Neuron (in vitro differentiated cells): Measurements from ENCODE around the gene GPC5.
"Not testable (repeated sequence)": the region's sequence is repeated elsewhere in the genome, so short reads cannot be mapped to it uniquely, and the experiment has no call there.

ENCODE experiments used
- H2AFZ ChIP-seq: one replicate; pipeline ENCODE4 v1.6.1; 2013; ENCODE audit warnings: low read depth, mild to moderate bottlenecking, inconsistent platforms, low read length, moderate library complexity
- H3K27me3 ChIP-seq: one replicate; pipeline ENCODE4 v1.6.1; 2013; ENCODE audit warnings: low read length; ENCODE audit not compliant: insufficient read depth
- H3K36me3 ChIP-seq: one replicate; pipeline ENCODE4 v1.6.1; 2013; ENCODE audit warnings: low read length; ENCODE audit not compliant: insufficient read depth
- H3K4me1 ChIP-seq: one replicate; pipeline ENCODE4 v1.6.1; 2013; ENCODE audit warnings: low read length; ENCODE audit not compliant: insufficient read depth
- H3K4me3 ChIP-seq: 2 replicates; pipeline ENCODE4 v1.5.1; 2013; ENCODE audit warnings: mild to moderate bottlenecking, low read length, moderate library complexity
- H3K9me3 ChIP-seq: one replicate; pipeline ENCODE4 v1.6.1; 2013; ENCODE audit warnings: low read length

Gene GPC5

DNA sequence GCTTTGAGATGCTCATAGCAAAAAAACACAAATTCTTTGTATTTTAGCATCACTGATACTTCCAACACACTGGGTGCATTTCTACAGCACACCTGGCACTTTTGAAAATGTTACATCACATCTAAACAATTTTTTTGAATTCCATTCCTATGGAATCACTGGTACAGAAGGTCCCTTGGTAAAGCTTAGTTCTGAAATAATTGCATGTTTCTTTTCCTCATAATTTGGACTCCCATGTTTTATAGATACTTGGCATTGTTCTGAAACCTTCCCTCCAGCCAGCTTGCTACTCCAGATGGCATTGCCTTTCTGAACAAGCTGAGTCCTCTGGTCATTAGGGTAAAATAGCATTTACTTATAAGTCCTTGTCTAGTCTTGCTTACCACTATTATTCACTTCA lies 1346.8 kb downstream of the GPC5 start:
- Histone ChIP-seq H2AFZ (no peak overlapping the region), H3K27me3 (no peaks in the 10 kb centered on the region), H3K36me3 (no peaks in the 10 kb centered on the region), H3K9me3 (no peaks in the 10 kb centered on the region), H3K4me1 (no peaks in the 10 kb centered on the region), H3K4me3 (no peak overlapping the region)

DNA sequence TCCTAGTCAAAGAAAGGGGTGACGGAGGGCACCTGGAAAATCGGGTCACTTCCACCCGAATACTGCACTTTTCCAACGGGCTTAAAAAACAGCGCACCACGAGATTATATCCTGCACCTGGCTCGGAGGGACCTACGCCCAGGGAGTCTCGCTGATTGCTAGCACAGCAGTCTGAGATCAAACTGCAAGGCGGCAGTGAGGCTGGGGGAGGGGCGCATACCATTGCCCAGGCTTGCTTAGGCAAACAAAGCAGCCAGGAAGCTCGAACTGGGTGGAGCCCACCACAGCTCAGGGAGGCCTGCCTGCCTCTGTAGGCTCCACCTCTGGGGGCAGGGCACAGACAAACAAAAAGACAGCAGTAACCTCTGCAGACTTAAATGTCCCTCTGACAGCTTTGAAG lies 1354.3 kb downstream of the GPC5 start:
- H3K4me1 ChIP-seq, H3K27me3 ChIP-seq, H3K36me3 ChIP-seq, H3K9me3 ChIP-seq, H3K4me3 ChIP-seq, H2AFZ ChIP-seq: not testable (repeated sequence)

DNA sequence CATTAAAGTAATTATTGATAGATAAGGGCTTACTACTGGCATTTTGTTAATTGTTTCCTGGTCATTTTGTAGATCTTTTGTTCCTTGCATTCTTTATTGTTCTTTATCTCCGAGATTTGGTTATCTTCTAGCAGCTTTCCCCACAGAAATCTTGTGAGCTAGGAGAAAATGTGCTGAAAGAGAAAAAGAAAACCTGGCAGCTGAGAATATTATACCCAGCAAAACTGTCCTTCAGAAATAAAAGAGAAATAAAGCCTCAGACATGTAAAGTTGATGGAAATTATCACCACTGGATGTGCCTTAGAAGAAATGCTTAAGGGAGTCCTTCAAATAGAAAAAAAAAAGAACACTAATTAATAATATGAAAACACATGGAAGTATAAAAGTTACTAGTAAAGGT lies 1363.3 kb downstream of the GPC5 start:
- Histone ChIP-seq H3K36me3 (no peaks in the 10 kb centered on the region), H3K9me3 (no peaks in the 10 kb centered on the region), H3K4me3 (no peak overlapping the region), H3K27me3 (no peaks in the 10 kb centered on the region), H2AFZ (no peak overlapping the region), H3K4me1 (no peaks in the 10 kb centered on the region)

GRCh38 chr13:92767468-92767867 lies 1369.0 kb downstream of the GPC5 start:
- no peaks in the 10 kb centered on the region for H3K27me3 ChIP-seq
- H3K9me3 ChIP-seq = no peaks in the 10 kb centered on the region
- H3K4me3 ChIP-seq = no peak overlapping the region
- no peak overlapping the region for H2AFZ ChIP-seq
- H3K36me3 ChIP-seq = no peaks in the 10 kb centered on the region
- no peaks in the 10 kb centered on the region for H3K4me1 ChIP-seq

GRCh38 chr13:92768602-92769001 lies 1370.2 kb downstream of the GPC5 start:
- Histone ChIP-seq H3K27me3 (no peaks in the 10 kb centered on the region), H3K4me3 (no peak overlapping the region), H3K4me1 (no peaks in the 10 kb centered on the region)

GRCh38 chr13:92769046-92769445 lies 1370.6 kb downstream of the GPC5 start:
- Histone ChIP-seq H3K4me1 (no peaks in the 10 kb centered on the region), H3K9me3 (no peaks in the 10 kb centered on the region), H3K27me3 (no peaks in the 10 kb centered on the region), H2AFZ (no peak overlapping the region), H3K36me3 (no peaks in the 10 kb centered on the region), H3K4me3 (no peak overlapping the region)

More at GRCh38 chr13:92768602-92769001, 1370.2 kb downstream of the GPC5 start:
- Histone ChIP-seq H3K36me3 (no peaks in the 10 kb centered on the region), H3K9me3 (no peaks in the 10 kb centered on the region), H2AFZ (no peak overlapping the region)

GRCh38 chr13:92775658-92776057 lies 1377.2 kb downstream of the GPC5 start:
- Histone ChIP-seq H3K9me3 (no peaks in the 10 kb centered on the region), H3K4me1 (no peaks in the 10 kb centered on the region), H3K36me3 (no peaks in the 10 kb centered on the region), H3K4me3 (no peak overlapping the region), H2AFZ (no peak overlapping the region), H3K27me3 (no peaks in the 10 kb centered on the region)

GRCh38 chr13:92781965-92782690 lies 1383.7 kb downstream of the GPC5 start:
- Histone ChIP-seq H3K4me3 (no peak overlapping the region), H3K36me3 (no peaks in the 10 kb centered on the region), H3K4me1 (no peaks in the 10 kb centered on the region), H3K9me3 (no peaks in the 10 kb centered on the region), H2AFZ (no peak overlapping the region), H3K27me3 (no peaks in the 10 kb centered on the region)

- Histone ChIP-seq H2AFZ (no peak overlapping the region), H3K27me3 (no peaks in the 10 kb centered on the region), H3K4me1 (no peaks in the 10 kb centered on the region)
Observed at GRCh38 chr13:92802776-92803175, 1404.4 kb downstream of the GPC5 start.

GRCh38 chr13:92804346-92804745 lies 1405.9 kb downstream of the GPC5 start:
- peaks cover 2% of the 10 kb centered on the region for H3K9me3 ChIP-seq
- no peak overlapping the region for H2AFZ ChIP-seq
- H3K27me3 ChIP-seq = no peaks in the 10 kb centered on the region
- no peaks in the 10 kb centered on the region for H3K4me1 ChIP-seq
- H3K4me3 ChIP-seq = no peak overlapping the region
- no peaks in the 10 kb centered on the region for H3K36me3 ChIP-seq

More at GRCh38 chr13:92802776-92803175, 1404.4 kb downstream of the GPC5 start:
- Histone ChIP-seq H3K36me3 (no peaks in the 10 kb centered on the region), H3K4me3 (no peak overlapping the region), H3K9me3 (peaks cover 2% of the 10 kb centered on the region)

DNA sequence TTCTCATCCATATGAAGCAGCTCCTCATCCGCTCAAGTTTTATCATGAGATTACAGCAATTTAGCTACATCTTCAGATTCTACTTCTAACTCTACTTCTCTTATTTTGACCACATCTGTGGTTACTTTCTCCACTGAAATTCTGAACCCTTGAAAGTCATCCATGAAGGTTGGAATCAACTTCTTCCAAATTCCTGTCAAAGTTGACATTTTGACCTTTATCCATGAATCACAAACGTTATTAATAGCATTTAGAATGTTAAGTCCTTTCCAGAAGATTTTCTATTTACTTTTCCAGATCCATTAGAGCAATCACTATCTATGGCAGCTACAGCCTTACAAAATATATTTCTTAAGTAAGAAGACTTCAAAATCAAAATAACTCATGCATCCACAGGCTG lies 1406.5 kb downstream of the GPC5 start:
- Histone ChIP-seq H3K4me1 (no peaks in the 10 kb centered on the region), H3K9me3 (peaks cover 2% of the 10 kb centered on the region)

GRCh38 chr13:92805766-92806165 lies 1407.3 kb downstream of the GPC5 start:
- Histone ChIP-seq H3K27me3 (no peaks in the 10 kb centered on the region), H3K4me1 (no peaks in the 10 kb centered on the region), H2AFZ (no peak overlapping the region), H3K36me3 (no peaks in the 10 kb centered on the region), H3K4me3 (no peak overlapping the region), H3K9me3 (peaks cover 2% of the 10 kb centered on the region)

More for the DNA sequence above, 1406.5 kb downstream of the GPC5 start:
- H3K4me3 ChIP-seq = no peak overlapping the region
- no peak overlapping the region for H2AFZ ChIP-seq
- no peaks in the 10 kb centered on the region for H3K36me3 ChIP-seq
- H3K27me3 ChIP-seq = no peaks in the 10 kb centered on the region

DNA sequence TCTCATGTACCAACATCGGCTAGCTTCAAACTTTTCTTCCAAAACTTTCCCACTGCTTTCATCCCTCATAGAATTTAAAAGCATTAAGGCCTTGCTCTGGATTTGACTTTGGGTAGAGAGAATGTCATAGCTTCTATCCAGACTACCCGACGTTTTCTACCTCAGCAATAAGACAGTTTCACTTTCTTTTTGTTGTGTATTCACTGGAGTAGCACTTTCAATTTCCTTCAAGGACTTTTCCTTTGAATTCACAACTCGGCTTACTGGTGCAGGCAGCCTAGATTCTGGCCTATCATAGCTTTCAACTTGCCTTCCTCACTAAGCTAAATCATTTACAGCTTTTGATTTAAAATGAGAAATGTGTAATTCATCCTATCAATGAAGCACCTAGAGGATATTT lies 1407.8 kb downstream of the GPC5 start:
- Histone ChIP-seq H3K9me3 (peaks cover 2% of the 10 kb centered on the region), H3K4me3 (no peak overlapping the region), H3K36me3 (no peaks in the 10 kb centered on the region), H3K4me1 (no peaks in the 10 kb centered on the region), H2AFZ (no peak overlapping the region), H3K27me3 (no peaks in the 10 kb centered on the region)

- Histone ChIP-seq H3K4me1 (no peaks in the 10 kb centered on the region), H3K4me3 (no peak overlapping the region), H2AFZ (no peak overlapping the region), H3K27me3 (no peaks in the 10 kb centered on the region), H3K9me3 (peaks cover 2% of the 10 kb centered on the region), H3K36me3 (no peaks in the 10 kb centered on the region)
Observed at GRCh38 chr13:92807353-92807752, 1408.9 kb downstream of the GPC5 start.
